Measurements from ENCODE around the gene CPA3.

DNA sequence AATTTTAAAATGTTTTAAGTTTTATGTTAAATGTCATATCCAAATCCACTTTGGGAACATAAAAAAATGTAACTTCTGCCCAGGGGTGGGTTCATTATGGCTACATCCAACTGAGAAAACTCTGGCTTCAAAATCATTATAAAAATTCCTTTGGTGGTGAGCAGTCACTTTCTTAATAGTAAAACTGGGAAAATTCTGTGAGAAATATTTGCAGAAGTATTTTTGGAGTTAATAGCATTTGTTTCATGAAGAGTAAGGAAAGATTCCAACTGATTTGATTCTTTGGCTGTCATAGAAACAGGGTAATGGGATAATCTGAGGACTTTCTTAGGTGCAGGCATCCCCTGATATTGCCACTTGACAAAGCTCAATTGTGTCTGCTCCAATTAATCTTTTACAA, 38.8 kb downstream of the CPA3 start:
- TF ChIP-seq, protein P1, sequence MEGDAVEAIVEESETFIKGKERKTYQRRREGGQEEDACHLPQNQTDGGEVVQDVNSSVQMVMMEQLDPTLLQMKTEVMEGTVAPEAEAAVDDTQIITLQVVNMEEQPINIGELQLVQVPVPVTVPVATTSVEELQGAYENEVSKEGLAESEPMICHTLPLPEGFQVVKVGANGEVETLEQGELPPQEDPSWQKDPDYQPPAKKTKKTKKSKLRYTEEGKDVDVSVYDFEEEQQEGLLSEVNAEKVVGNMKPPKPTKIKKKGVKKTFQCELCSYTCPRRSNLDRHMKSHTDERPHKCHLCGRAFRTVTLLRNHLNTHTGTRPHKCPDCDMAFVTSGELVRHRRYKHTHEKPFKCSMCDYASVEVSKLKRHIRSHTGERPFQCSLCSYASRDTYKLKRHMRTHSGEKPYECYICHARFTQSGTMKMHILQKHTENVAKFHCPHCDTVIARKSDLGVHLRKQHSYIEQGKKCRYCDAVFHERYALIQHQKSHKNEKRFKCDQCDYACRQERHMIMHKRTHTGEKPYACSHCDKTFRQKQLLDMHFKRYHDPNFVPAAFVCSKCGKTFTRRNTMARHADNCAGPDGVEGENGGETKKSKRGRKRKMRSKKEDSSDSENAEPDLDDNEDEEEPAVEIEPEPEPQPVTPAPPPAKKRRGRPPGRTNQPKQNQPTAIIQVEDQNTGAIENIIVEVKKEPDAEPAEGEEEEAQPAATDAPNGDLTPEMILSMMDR (IDR thresholded peaks at IDR 0.05), result no peak
- no peak for TF ChIP-seq POLR2A (IDR thresholded peaks at IDR 0.05)

Measured in tibial nerve (tissue), 3 donors.